A375 (cell line): ENCODE measurements around the gene TUBA1A. TPM values are rescaled to one million over a fixed set of nuclear protein-coding genes. Genes with fewer than 3 reads are reported as not detected.

Source experiments
- small RNA-seq: library from RNA; depleted of rRNA; stranded (forward); fragments of <200 nt; gene quantifications from one replicate; pipeline ENCODE3, GENCODE V24; 2014
- total RNA-seq: library from RNA; depleted of rRNA; stranded (reverse); fragments of >200 nt; shearing (Covaris generic); gene quantifications from 2 replicates; pipeline ENCODE4 v1.2.3, GENCODE V29; 2014; rRNA removed

TUBA1A gene
- total RNA-seq: 84.2 and 95.1 TPM in 2 replicates

GRCh38 chr12:49188916-49189367 lies at the start of gene TUBA1A:
Gene TUBA1A, minus strand, starts transcription at chr12:49189080. Its CDS starts 101 bp downstream, at chr12:49188979.

Small RNA genes within 50 kb of the gene (small RNA-seq; reads per million reads assigned to genes)
- gene RF00017: not detected

Other genes with a start within 250 kb of the TUBA1A start
- gene ARF3, start 231.6 kb downstream of the TUBA1A start, total RNA-seq: 79.5 and 93.6 TPM in 2 replicates
- 2.6 and 3.5 TPM in 2 replicates for gene WNT10B, start 217.3 kb downstream of the TUBA1A start, total RNA-seq
- gene WNT1, start 210.8 kb downstream of the TUBA1A start, total RNA-seq: not detected in 2 replicates
- gene DDN, start 189.7 kb downstream of the TUBA1A start, total RNA-seq: 1.6 and 2.4 TPM in 2 replicates
- 120 and 128 TPM in 2 replicates for gene PRKAG1, start 170.3 kb downstream of the TUBA1A start, total RNA-seq
- 40.7 and 44.7 TPM in 2 replicates for gene KMT2D, start 128.3 kb downstream of the TUBA1A start, total RNA-seq
- 4.0 and 9.5 TPM in 2 replicates for gene RHEBL1, start 119.1 kb downstream of the TUBA1A start, total RNA-seq
- 0.29 and 0.87 TPM in 2 replicates for gene DHH, start 94.3 kb downstream of the TUBA1A start, total RNA-seq
- gene LMBR1L, start 78.2 kb downstream of the TUBA1A start, total RNA-seq: 11.1 and 14.3 TPM in 2 replicates
- 2,083 and 2,392 TPM in 2 replicates for gene TUBA1B, start 57.7 kb downstream of the TUBA1A start, total RNA-seq
- gene TUBA1C, start 76.0 kb upstream of the TUBA1A start, total RNA-seq: 616 and 777 TPM in 2 replicates
- 0.68 and 1.0 TPM in 2 replicates for gene PRPH, start 106.1 kb upstream of the TUBA1A start, total RNA-seq
- gene TROAP, start 134.2 kb upstream of the TUBA1A start, total RNA-seq: 61.6 and 70.7 TPM in 2 replicates
- 2.2 and 4.4 TPM in 2 replicates for gene C1QL4, start 148.1 kb upstream of the TUBA1A start, total RNA-seq
- 14.7 and 18.5 TPM in 2 replicates for gene DNAJC22, start 157.8 kb upstream of the TUBA1A start, total RNA-seq
- 13.0 and 15.8 TPM in 2 replicates for gene SPATS2, start 178.4 kb upstream of the TUBA1A start, total RNA-seq